ENCODE data around the gene APOD. TPM values are rescaled to one million over a fixed set of nuclear protein-coding genes. Genes with fewer than 3 reads are reported as not detected.

The APOD gene
- total and polyA plus RNA-seq, 2 of the 8 experiments (the other 6 are each of a cell fraction or from before 2014, with no cell fraction given) = not detected

GRCh38 chr3:195559723-195560409 lies 23.9 kb downstream of the APOD start (continued):
- TF ChIP-seq CHD7 (IDR thresholded peaks at IDR 0.05; ENCODE audit: insufficient replicate concordance, low read length) (no peak), GTF2F1 (IDR thresholded peaks at IDR 0.05; ENCODE audit: borderline replicate concordance, low read depth, low read length) (no peak), SP2 (IDR thresholded peaks at IDR 0.05; ENCODE audit: low read length) (no peak), NRF1 (IDR thresholded peaks at IDR 0.05; ENCODE audit: low read depth, low read length) (no peak), TCF12 (IDR thresholded peaks at IDR 0.05; ENCODE audit: low read depth, low read length) (no peak), CREB1 (IDR thresholded peaks at IDR 0.05) (no peak), SIRT6 (IDR thresholded peaks at IDR 0.05; ENCODE audit: low read length) (no peak), CBX8 (IDR thresholded peaks at IDR 0.05; ENCODE audit: borderline replicate concordance, low read depth, low read length) (no peak), EGR1 (IDR thresholded peaks at IDR 0.05; ENCODE audit: borderline replicate concordance, low read depth, low read length) (no peak), BCL11A (IDR thresholded peaks at IDR 0.05; ENCODE audit: low read depth in 2 of 2, low read length in 2 of 2) (no peak), KDM1A (IDR thresholded peaks at IDR 0.05; ENCODE audit: borderline replicate concordance, low read length) (no peak), CHD1 (IDR thresholded peaks at IDR 0.05; ENCODE audit: low read depth, low read length) (no peak)
